Measurements from ENCODE around the gene TPRN.

The TPRN gene

GRCh38 chr9:137170486-137171148, 29.9 kb downstream of the TPRN start:
- DNase-seq: no peak

DNA sequence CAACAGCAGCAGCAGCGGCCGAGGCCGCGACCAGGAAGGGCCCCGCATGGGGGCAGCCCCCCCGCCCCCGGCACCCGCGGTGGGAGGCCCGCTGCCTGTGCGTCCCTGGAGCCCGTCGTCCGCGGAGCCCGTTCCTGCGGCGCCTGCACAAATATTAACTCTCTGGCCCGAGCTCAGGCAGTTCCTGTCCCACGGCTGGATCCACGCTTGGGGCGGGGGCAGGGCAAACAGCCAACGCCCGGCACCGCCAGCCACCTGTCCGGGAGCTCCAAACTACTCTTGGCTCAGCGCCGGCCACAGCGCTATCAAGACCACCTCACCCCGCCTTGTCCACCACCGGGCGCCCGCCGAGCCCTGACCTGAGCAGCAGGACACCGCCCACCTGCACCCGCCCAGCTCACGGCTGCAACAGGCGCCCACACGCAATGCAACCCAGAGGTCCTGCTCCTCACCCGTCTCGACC, 30.6 kb downstream of the TPRN start, which contains the start of gene LRRC26:
Gene LRRC26, minus strand, starts transcription at position 156 of the 463 bp plus-strand sequence. Its CDS starts 108 bp downstream, at position 48.
- no peak for DNase-seq

GRCh38 chr9:137168904-137169856, 31.4 kb downstream of the TPRN start:
- DNase-seq: no peak

DNA sequence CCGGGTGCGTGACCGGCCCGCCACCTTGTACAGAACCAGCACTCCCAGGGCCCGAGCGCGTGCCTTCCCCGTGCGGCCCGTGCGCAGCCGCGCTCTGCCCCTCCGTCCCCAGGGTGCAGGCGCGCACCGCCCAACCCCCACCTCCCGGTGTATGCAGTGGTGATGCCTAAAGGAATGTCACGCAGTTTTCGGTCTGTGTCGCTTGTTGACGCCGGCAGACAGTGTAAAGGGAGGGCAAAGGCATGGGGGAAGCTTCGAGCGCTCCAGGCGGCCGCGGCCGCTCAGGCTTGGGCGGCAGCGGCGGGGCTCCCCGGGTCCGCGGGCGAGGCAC, 32.0 kb downstream of the TPRN start:
- no peak for DNase-seq

DNA sequence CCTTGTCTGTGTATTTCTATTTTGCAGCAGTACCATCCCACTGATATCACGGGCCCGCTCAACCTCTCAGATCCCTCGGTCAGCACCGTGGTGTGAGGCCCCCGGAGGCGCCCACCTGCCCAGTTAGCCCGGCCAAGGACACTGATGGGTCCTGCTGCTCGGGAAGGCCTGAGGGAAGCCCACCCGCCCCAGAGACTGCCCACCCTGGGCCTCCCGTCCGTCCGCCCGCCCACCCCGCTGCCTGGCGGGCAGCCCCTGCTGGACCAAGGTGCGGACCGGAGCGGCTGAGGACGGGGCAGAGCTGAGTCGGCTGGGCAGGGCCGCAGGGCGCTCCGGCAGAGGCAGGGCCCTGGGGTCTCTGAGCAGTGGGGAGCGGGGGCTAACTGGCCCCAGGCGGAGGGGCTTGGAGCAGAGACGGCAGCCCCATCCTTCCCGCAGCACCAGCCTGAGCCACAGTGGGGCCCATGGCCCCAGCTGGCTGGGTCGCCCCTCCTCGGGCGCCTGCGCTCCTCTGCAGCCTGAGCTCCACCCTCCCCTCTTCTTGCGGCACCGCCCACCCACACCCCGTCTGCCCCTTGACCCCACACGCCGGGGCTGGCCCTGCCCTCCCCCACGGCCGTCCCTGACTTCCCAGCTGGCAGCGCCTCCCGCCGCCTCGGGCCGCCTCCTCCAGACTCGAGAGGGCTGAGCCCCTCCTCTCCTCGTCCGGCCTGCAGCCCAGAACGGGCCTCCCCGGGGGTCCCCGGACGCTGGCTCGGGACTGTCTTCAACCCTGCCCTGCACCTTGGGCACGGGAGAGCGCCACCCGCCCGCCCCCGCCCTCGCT, 32.6 kb downstream of the TPRN start:
- DNase-seq: no peak

DNA sequence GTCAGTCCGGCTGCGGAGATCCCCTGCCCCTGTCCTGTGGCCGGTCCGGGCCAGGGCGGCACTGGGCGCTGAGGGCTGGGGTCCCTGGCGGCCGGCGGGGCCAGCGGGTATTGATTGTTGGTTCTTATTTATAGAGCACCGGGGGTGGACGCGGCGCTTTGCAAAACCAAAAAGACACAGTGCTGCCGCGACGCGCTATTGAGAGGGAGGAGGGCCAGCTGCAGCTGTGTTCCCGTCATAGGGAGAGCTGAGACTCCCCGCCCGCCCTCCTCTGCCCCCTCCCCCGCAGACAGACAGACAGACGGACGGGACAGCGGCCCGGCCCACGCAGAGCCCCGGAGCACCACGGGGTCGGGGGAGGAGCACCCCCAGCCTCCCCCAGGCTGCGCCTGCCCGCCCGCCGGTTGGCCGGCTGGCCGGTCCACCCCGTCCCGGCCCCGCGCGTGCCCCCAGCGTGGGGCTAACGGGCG, 33.2 kb downstream of the TPRN start:
- DNase-seq: no peak

GRCh38 chr9:137166380-137167229, 33.9 kb downstream of the TPRN start:
- DNase-seq: no peak

DNA sequence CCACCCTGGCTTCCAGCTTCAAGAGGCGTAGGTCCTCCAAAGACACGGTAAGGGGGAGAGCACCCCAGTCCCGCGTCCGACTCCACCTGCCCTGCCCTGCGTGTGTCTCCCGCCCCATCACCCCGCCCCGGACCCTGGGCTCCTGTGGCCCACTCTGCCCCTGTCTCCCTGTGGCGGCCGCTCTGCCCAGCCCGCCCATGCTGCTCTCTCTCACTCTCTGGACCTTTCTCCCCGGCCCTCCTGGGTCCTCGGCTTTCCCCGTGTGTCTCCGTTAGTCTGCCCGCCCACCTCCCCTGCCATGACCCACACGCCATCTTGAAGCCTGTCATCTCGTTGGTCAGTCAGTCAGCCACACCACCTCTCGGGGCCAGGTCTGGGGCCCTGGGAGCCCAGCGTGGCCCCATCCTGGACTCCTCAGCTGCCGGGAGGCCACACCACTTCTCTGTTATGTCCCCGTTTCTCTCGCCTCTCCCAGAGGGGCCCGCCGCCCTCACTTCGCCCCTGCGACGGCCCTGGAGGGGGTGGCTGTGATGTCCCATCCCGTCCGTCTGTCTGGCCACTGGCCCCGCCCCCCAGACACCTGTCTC, 35.2 kb downstream of the TPRN start:
- DNase-seq: no peak

- no peak for DNase-seq
Measured at GRCh38 chr9:137164370-137165249, 35.9 kb downstream of the TPRN start.

- DNase-seq: no peak
Measured at GRCh38 chr9:137163805-137164204, 36.7 kb downstream of the TPRN start.

DNA sequence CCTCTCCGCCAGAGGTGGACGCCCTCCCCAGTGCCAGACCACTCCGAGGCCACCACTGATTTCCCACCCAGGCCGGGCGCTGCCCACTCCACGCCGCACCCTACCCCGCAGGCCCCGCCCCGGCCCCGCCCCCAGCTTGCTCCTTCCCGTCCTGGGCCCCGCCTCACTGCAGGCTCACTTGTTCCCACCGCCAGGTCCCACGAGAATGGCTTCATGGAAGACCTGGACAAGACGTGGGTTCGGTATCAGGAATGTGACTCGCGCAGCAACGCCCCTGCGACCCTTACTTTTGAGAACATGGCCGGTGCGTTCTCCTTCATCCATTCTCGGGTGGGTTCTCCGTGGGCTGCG, 37.2 kb downstream of the TPRN start:
- no peak for DNase-seq

- no peak for DNase-seq
Measured at GRCh38 chr9:137162505-137163364, 37.8 kb downstream of the TPRN start.

DNA sequence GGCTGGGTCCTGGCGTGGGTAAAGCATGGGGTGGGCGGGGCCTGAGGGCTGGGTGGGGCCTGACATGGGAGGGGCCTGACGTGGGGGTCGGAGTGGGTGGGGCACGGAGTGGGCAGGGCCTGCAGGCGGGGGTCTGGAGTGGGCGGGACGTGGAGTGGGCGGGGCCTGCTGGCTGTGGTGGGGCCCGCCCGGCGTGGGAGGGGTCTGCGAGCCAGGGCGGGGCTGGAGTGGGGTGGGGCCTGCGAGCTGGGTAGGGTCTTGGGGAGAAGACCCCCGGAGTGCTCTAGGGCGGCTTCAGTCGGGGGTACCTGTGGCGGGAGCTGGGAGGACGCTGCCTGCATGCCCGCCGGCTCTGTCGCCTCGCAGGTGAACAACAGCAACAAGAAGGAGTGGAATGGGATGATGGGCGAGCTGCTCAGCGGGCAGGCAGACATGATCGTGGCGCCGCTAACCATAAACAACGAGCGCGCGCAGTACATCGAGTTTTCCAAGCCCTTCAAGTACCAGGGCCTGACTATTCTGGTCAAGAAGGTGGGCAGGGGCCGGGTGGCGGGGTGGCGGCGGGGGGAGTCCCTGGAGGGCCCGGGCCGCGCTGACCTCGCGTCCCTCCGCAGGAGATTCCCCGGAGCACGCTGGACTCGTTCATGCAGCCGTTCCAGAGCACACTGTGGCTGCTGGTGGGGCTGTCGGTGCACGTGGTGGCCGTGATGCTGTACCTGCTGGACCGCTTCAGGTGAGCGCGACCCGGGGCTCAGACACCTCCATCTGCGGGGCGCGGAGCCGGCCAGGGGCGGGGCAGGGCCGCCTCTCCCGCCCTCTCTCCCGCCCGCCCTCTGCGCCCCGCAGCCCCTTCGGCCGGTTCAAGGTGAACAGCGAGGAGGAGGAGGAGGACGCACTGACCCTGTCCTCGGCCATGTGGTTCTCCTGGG, 38.7 kb downstream of the TPRN start:
- DNase-seq: no peak

GRCh38 chr9:137160716-137161557, 39.6 kb downstream of the TPRN start:
- DNase-seq: no peak

- no peak for DNase-seq
Measured at GRCh38 chr9:137160054-137160425, 40.5 kb downstream of the TPRN start.

DNA sequence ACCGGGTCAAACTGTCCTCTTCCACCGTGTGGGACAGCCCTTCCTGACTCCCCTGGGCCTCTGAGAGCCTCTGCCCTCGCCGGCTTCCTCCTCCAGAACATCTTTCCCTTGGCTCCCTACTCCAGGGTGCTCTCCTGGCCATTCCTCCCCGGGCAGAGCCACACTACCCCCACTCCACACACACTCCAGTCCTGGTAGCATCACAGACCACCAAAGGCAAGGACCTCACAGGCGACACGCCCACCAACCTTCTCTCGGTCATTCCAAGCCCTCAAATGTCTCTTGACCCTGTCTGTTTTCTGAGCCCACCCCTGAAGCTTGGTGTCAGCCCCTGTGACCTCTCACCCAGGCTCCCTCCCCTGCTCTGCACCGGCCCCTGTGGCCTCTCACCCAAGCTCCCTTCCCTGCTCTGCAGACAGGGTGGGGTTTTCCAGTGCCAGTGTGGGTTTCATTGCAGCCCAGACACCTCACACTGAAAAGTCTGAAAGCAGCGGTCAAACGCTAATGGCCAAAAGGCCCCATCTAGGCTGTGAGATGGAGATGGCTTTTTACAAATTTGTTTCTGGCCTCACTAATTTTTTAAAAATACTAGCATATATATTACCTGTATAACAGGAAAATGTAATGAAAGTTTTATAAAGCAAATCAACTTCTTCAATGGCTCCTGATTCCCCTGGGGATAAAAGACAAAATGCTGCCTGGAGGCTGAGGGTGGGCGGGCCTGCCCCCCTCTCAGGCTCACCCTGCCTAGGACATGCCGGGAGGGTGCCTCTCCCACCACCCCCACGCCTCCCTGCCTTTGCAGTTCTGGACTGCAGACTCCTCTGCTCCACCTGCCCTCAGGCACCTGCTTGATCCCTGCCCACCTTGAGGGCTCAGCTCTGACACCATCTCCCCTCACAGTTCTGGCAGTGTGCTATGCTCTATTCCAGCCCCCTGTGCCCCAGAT, 41.2 kb downstream of the TPRN start:
- no peak for DNase-seq

All from NCI-H1048 (cell line).